H1 (cell line): ENCODE measurements around the gene NR2F2. TPM values are rescaled to one million over a fixed set of nuclear protein-coding genes. Genes with fewer than 3 reads are reported as not detected.

Experiments used
- CTCF ChIA-PET: fragments of 300-600 bp; sonication (Branson Sonifier 250); formaldehyde crosslinking; loops from one replicate; lab custom pipeline; 2021; ENCODE audit not compliant: partially characterized antibody; lab: Charles Lee
- POLR2A ChIA-PET: fragments of 300-600 bp; sonication (Branson Sonifier 250); formaldehyde crosslinking; loops from one replicate; lab custom pipeline; 2021; ENCODE audit warnings: inconsistent platforms; ENCODE audit not compliant: partially characterized antibody; lab: Charles Lee
- DNase-seq, 2 experiments: peaks; one replicate each; pipeline versions ENCODE4 v3.0.0 to v3.0.0-alpha.2; 2010 to 2022; ENCODE audit warnings: low spot score in 2 of 2, low read depth in 1 of 2, mixed read lengths in 1 of 2
- FAIRE-seq: peaks from 2 replicates; lab custom pipeline; 2011; peaks lifted over from hg19 to GRCh38; lab: Jason Lieb, UNC
- H2AFZ ChIP-seq: 2 replicates; pipeline ENCODE4 v1.8.1; 2012; ENCODE audit warnings: low read length, inconsistent platforms
- H2AK5ac ChIP-seq: 2 replicates; pipeline ENCODE4 v1.6.1; 2013; ENCODE audit warnings: low read depth, low read length
- H2BK120ac ChIP-seq: replicated peaks from 2 replicates; pipeline ENCODE3; 2013; ENCODE audit warnings: low read depth, low read length, inconsistent platforms
- H2BK12ac ChIP-seq: 2 replicates; pipeline ENCODE4 v1.6.1; 2013; ENCODE audit warnings: low read depth, low read length
- H2BK15ac ChIP-seq: 2 replicates; pipeline ENCODE4 v1.6.1; 2013; ENCODE audit warnings: low read length
- H2BK20ac ChIP-seq: 2 replicates; pipeline ENCODE4 v1.6.1; 2013; ENCODE audit warnings: low read length
- H2BK5ac ChIP-seq: 2 replicates; pipeline ENCODE4 v1.6.1; 2013; ENCODE audit warnings: low read depth, low read length
- H3K14ac ChIP-seq: 2 replicates; pipeline ENCODE4 v1.6.1; 2013; ENCODE audit warnings: inconsistent platforms; ENCODE audit not compliant: insufficient read length
- H3K18ac ChIP-seq: 2 replicates; pipeline ENCODE4 v1.6.1; 2013; ENCODE audit warnings: low read length; ENCODE audit errors: extremely low read depth
- H3K23ac ChIP-seq: 2 replicates; pipeline ENCODE4 v1.6.1; 2013; ENCODE audit warnings: inconsistent platforms; ENCODE audit not compliant: insufficient read length
- H3K23me2 ChIP-seq: 2 replicates; pipeline ENCODE4 v1.6.1; 2013; ENCODE audit warnings: low read depth, low read length
- H3K27ac ChIP-seq: 2 replicates; pipeline ENCODE4 v1.6.1; 2011; ENCODE audit warnings: low read depth, low read length, inconsistent platforms
- H3K27me3 ChIP-seq, 4 experiments: replicated peaks in 1 of 4; 1 replicate in 1 of 4; 2 replicates in 3 of 4; pipeline versions ENCODE4 v1.6.1 to v1.8.1; 2011 to 2013; ENCODE audit warnings: low read length in 3 of 4, mild to moderate bottlenecking in 3 of 4, inconsistent platforms in 2 of 4, mixed read lengths in 2 of 4, moderate library complexity in 1 of 4; ENCODE audit not compliant: control insufficient read depth in 3 of 4, insufficient read depth in 3 of 4; ENCODE audit errors: extremely low read depth in 1 of 4
- H3K36me3 ChIP-seq, 4 experiments: 2 replicates each; pipeline versions ENCODE4 v1.6.1 to v1.8.1; 2011 to 2013; ENCODE audit warnings: mild to moderate bottlenecking in 4 of 4, low read length in 3 of 4, moderate library complexity in 2 of 4, control low read depth in 1 of 4, inconsistent platforms in 1 of 4; ENCODE audit not compliant: insufficient read depth in 4 of 4, control insufficient read depth in 2 of 4
- H3K4ac ChIP-seq: replicated peaks from 2 replicates; pipeline ENCODE3; 2013; ENCODE audit warnings: low read length, low read depth, mixed read lengths, inconsistent platforms; ENCODE audit not compliant: insufficient read length
- H3K4me1 ChIP-seq, 4 experiments: replicated peaks in 1 of 4; 1 replicate in 1 of 4; 2 replicates in 3 of 4; pipeline versions ENCODE4 v1.6.1 to v1.8.1; 2011 to 2013; ENCODE audit warnings: low read length in 3 of 4, inconsistent platforms in 2 of 4, mixed read lengths in 1 of 4; ENCODE audit not compliant: insufficient read depth in 4 of 4, control insufficient read depth in 3 of 4
- H3K4me2 ChIP-seq, 2 experiments: 2 replicates each; pipeline versions ENCODE4 v1.6.1 to v1.8.1; 2011 to 2013; ENCODE audit warnings: low read depth in 2 of 2, low read length in 2 of 2, control low read depth in 1 of 2, inconsistent platforms in 1 of 2, mild to moderate bottlenecking in 1 of 2; ENCODE audit not compliant: insufficient read depth in 1 of 2
- H3K4me3 ChIP-seq, 4 experiments: fragments of 200-600, 300-600 bp in 1 of 4; sonication (generic), shearing (Covaris generic), sonication (Bioruptor Twin) in 1 of 4; 2 replicates each; pipeline versions ENCODE4 v1.5.1 to v1.8.1; 2011 to 2016; ENCODE audit warnings: low read length in 4 of 4, low read depth in 3 of 4, control low read depth in 2 of 4, inconsistent platforms in 2 of 4, mild to moderate bottlenecking in 2 of 4, mixed read lengths in 1 of 4, moderate library complexity in 1 of 4; ENCODE audit not compliant: insufficient read depth in 2 of 4; ENCODE audit errors: extremely low read depth in 1 of 4
- H3K56ac ChIP-seq: replicated peaks from 2 replicates; pipeline ENCODE3; 2013; ENCODE audit warnings: low read depth, mild to moderate bottlenecking, mixed read lengths, low read length, inconsistent platforms; ENCODE audit not compliant: insufficient read length
- H3K79me1 ChIP-seq: 2 replicates; pipeline ENCODE4 v1.6.1; 2013; ENCODE audit warnings: low read depth, low read length, control low read depth
- H3K79me2 ChIP-seq, 2 experiments: 2 replicates each; pipeline versions ENCODE4 v1.6.1 to v1.8.1; 2012 to 2013; ENCODE audit warnings: low read length in 2 of 2, mild to moderate bottlenecking in 2 of 2, inconsistent platforms in 1 of 2; ENCODE audit not compliant: insufficient read depth in 2 of 2, control insufficient read depth in 1 of 2
- H3K9ac ChIP-seq, 4 experiments: replicated peaks in 1 of 4; 1 replicate in 1 of 4; 2 replicates in 3 of 4; pipeline versions ENCODE4 v1.6.1 to v1.8.1; 2011 to 2013; ENCODE audit warnings: low read depth in 3 of 4, low read length in 3 of 4, control low read depth in 2 of 4, mild to moderate bottlenecking in 2 of 4, moderate library complexity in 2 of 4, inconsistent platforms in 1 of 4; ENCODE audit errors: extremely low read depth in 1 of 4
- H3K9me3 ChIP-seq, 2 experiments: 2 replicates each; pipeline versions ENCODE4 v1.6.1 to v1.8.1; 2012 to 2013; ENCODE audit warnings: mild to moderate bottlenecking in 2 of 2, moderate library complexity in 2 of 2, control low read depth in 1 of 2, inconsistent platforms in 1 of 2, low read depth in 1 of 2, low read length in 1 of 2, mixed read lengths in 1 of 2; ENCODE audit not compliant: insufficient read depth in 2 of 2
- H4K20me1 ChIP-seq, 2 experiments: replicated peaks in 1 of 2; 2 replicates each; pipeline versions ENCODE3 to v1.8.1; 2011 to 2013; ENCODE audit warnings: inconsistent platforms in 2 of 2, low read length in 2 of 2, mild to moderate bottlenecking in 1 of 2; ENCODE audit not compliant: insufficient read depth in 2 of 2, control insufficient read depth in 1 of 2
- H4K5ac ChIP-seq: 2 replicates; pipeline ENCODE4 v1.6.1; 2013; ENCODE audit warnings: low read length, low read depth, mixed read lengths, inconsistent platforms; ENCODE audit not compliant: insufficient read length
- H4K8ac ChIP-seq: 2 replicates; pipeline ENCODE4 v1.8.0; 2013; ENCODE audit warnings: mild to moderate bottlenecking, moderate library complexity, low read length, inconsistent platforms; ENCODE audit not compliant: insufficient read depth; ENCODE audit errors: extremely low read depth
- H4K91ac ChIP-seq: replicated peaks from 2 replicates; pipeline ENCODE3; 2013; ENCODE audit warnings: low read length, mixed read lengths, inconsistent platforms; ENCODE audit not compliant: insufficient read length
- CTBP2 ChIP-seq: IDR thresholded peaks from 2 replicates; pipeline ENCODE4 v1.7.0; 2011; ENCODE audit warnings: borderline replicate concordance, mild to moderate bottlenecking, moderate library complexity, mixed read lengths, low read length; ENCODE audit not compliant: insufficient read depth, insufficient read length
- JUN ChIP-seq: IDR thresholded peaks from 2 replicates; pipeline ENCODE4 v1.6.1; 2011; ENCODE audit warnings: low read depth, mild to moderate bottlenecking, improper control_type of control experiment, low read length
- KDM5A ChIP-seq: fragments of 200-600 bp; IDR thresholded peaks from 2 replicates; pipeline ENCODE4 v1.7.1; 2012; ENCODE audit warnings: mild to moderate bottlenecking, low read length, inconsistent platforms, mixed read lengths
- WGBS, 2 experiments: shearing (Covaris generic) in 1 of 2; methylation state at CpG; one replicate each; pipeline versions ENCODE4 v1.1.6 to v1.1.7; 2013 to 2015; ENCODE audit warnings: low lambda C conversion rate in 2 of 2, mixed read lengths in 2 of 2, inconsistent platforms in 1 of 2, low coverage in 1 of 2, missing lambda C conversion rate in 1 of 2; ENCODE audit not compliant: insufficient replicate concordance in 2 of 2, insufficient coverage in 1 of 2, insufficient read length in 1 of 2; ENCODE audit errors: extremely low coverage in 1 of 2, missing lambda C conversion rate in 1 of 2; 5-methylcytosine and 5-hydroxymethylcytosine counted together
- polyA plus RNA-seq, 7 experiments: library from polyadenylated mRNA; depleted of rRNA in 3 of 7; stranded (reverse) in 5 of 7; unstranded in 2 of 7; fragments of >200 nt in 5 of 7; fragments of 200-250 nt in 2 of 7; gene quantifications; 1 replicate in 5 of 7; 2 replicates in 1 of 7; 4 replicates in 1 of 7; pipeline versions ENCODE4 v1.2.1 to v1.2.3, GENCODE V29; 2011 to 2013; ENCODE audit warnings: missing spikeins in 2 of 7, mixed read lengths in 2 of 7
- total RNA-seq: library from RNA; stranded (reverse); fragmentation: NEBNext Ultra II Directional; extraction: Animal tissue kit (Norgen Biotek cat#: 25700); gene quantifications from 2 replicates; pipeline ENCODE4 v1.2.1, GENCODE V29; 2021

The NR2F2 gene
- total and polyA plus RNA-seq, 2 of the 8 experiments (the other 6 are each of a cell fraction or from before 2014, with no cell fraction given) = 0.03 TPM; not detected in 1

GRCh38 chr15:96294766-96295165 lies 35.7 kb upstream of the NR2F2 start:
- no peaks in the 10 kb centered on the region for H3K23me2 ChIP-seq
- no peak overlapping the region for H3K23ac ChIP-seq
- H4K20me1 ChIP-seq = no peaks in the 10 kb centered on the region
- H3K79me2 ChIP-seq = no peaks in the 10 kb centered on the region
- H4K91ac ChIP-seq = no peak overlapping the region
- no peaks in the 10 kb centered on the region for H3K27me3 ChIP-seq
- no peak overlapping the region for H3K4me2 ChIP-seq
- no peak overlapping the region for H3K14ac ChIP-seq
- no peaks in the 10 kb centered on the region for H3K79me1 ChIP-seq
- H2BK120ac ChIP-seq = no peak overlapping the region
- DNase-seq (no peak), FAIRE-seq (no peak)
- no peak overlapping the region for H2BK5ac ChIP-seq
- H3K36me3 ChIP-seq = no peaks in the 10 kb centered on the region; a peak in 1 of 8 replicates
- no peak overlapping the region for H3K27ac ChIP-seq
- H2AFZ ChIP-seq = no peak overlapping the region
- H2BK15ac ChIP-seq = no peak overlapping the region
- H4K5ac ChIP-seq = no peak overlapping the region
- H2AK5ac ChIP-seq = no peak overlapping the region
- H3K4ac ChIP-seq = no peak overlapping the region
- H2BK12ac ChIP-seq = no peak overlapping the region
- 35% methylated on average over 4 of the region's 4 CpGs; no CpG with 5 or more reads in 1 of the 2 experiments for WGBS, 2 experiments
- H3K9me3 ChIP-seq = peaks cover 11% of the 10 kb centered on the region in 2 experiments; a peak in 3 of 4 replicates
- no peak overlapping the region for H3K4me3 ChIP-seq
- no peak overlapping the region for H4K8ac ChIP-seq
- no peak overlapping the region for H3K56ac ChIP-seq
- H3K4me1 ChIP-seq = peaks cover 0 to 9% (median 6%) of the 10 kb centered on the region in 4 experiments; a peak in 4 of 7 replicates
- CTCF ChIA-PET = no interaction called here
- H3K9ac ChIP-seq = no peak overlapping the region
- H2BK20ac ChIP-seq = peak overlapping the region; percentile 28; the same call in 1 of the 2 replicates
- no peak overlapping the region for H3K18ac ChIP-seq
- POLR2A ChIA-PET = no interaction called here
- TF ChIP-seq JUN = no peak
- TF ChIP-seq CTBP2 = no peak
- TF ChIP-seq KDM5A = no peak
